Measurements from ENCODE around the gene TDRD12. TPM values are rescaled to one million over a fixed set of nuclear protein-coding genes. Genes with fewer than 3 reads are reported as not detected.

The TDRD12 gene
- total RNA-seq, 1 experiment from 2014 or later = 1.3 TPM

DNA sequence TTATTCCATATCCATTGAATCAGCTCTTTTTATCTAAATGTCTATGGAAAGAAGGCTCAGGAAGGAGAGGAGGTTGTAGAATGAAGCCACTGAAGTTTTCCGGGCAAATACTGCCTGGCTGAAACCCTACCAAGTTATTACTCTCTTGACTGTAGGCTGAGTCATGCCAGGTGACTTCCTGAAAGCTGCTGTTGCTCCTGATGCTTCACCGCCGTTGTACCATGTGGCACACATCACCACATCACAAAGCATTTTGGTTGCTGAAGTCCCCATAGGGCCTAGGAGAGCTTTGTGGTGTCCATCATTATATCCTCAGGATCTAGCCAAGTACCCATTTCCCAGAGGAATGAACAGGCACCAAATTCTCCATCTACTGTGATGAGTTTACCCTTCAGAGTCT is 11.1 kb upstream of the TDRD12 start:
- no peak overlapping the region for H3K27ac Mint-ChIP-seq
- no CpG with 5 or more reads among the region's 3 CpGs for WGBS (ENCODE audit: extremely low coverage, insufficient read length, low lambda C conversion rate)

More for the DNA sequence above, 11.1 kb upstream of the TDRD12 start:
- no peak overlapping the region for H2BK12ac ChIP-seq (ENCODE audit: insufficient read length, low read depth, low read length)
- H2BK15ac ChIP-seq (ENCODE audit: low read depth, low read length) = no peak overlapping the region
- H3K18ac ChIP-seq (ENCODE audit: insufficient read length, low read depth, low read length) = no peak overlapping the region
- no peaks in the 10 kb centered on the region for H3K79me1 ChIP-seq (ENCODE audit: insufficient read depth, low read depth, low read length, poor library complexity, severe bottlenecking)
- no peaks in the 10 kb centered on the region for H3K27me3 Mint-ChIP-seq (ENCODE audit: low read depth)
- peaks cover 12 to 13% of the 10 kb centered on the region in 2 experiments for H3K9me3 Mint-ChIP-seq
- H3K36me3 Mint-ChIP-seq (ENCODE audit: insufficient read depth in 1 of 3, low read depth in 3 of 3) = peaks cover 8 to 19% (median 15%) of the 10 kb centered on the region in 3 experiments
- H3K4me3 Mint-ChIP-seq = no peak overlapping the region
- TF ChIP-seq, protein P1, sequence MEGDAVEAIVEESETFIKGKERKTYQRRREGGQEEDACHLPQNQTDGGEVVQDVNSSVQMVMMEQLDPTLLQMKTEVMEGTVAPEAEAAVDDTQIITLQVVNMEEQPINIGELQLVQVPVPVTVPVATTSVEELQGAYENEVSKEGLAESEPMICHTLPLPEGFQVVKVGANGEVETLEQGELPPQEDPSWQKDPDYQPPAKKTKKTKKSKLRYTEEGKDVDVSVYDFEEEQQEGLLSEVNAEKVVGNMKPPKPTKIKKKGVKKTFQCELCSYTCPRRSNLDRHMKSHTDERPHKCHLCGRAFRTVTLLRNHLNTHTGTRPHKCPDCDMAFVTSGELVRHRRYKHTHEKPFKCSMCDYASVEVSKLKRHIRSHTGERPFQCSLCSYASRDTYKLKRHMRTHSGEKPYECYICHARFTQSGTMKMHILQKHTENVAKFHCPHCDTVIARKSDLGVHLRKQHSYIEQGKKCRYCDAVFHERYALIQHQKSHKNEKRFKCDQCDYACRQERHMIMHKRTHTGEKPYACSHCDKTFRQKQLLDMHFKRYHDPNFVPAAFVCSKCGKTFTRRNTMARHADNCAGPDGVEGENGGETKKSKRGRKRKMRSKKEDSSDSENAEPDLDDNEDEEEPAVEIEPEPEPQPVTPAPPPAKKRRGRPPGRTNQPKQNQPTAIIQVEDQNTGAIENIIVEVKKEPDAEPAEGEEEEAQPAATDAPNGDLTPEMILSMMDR (conservative IDR thresholded peaks at IDR 0.05) = no peak
- H3K23ac ChIP-seq (ENCODE audit: insufficient read length, low read depth, low read length) = no peak overlapping the region
- H4K20me1 ChIP-seq (ENCODE audit: control insufficient read depth, insufficient read depth, insufficient read length) = no peaks in the 10 kb centered on the region
- H2BK5ac ChIP-seq (ENCODE audit: insufficient read length, low read length) = no peak overlapping the region
- no peak overlapping the region for H2BK120ac ChIP-seq (ENCODE audit: low read depth, low read length, poor library complexity, severe bottlenecking)
- H3K4me1 Mint-ChIP-seq = 0 out of 4 replicates have a peak, but pooled peaks cover 0 to 2% of the 10 kb centered on the region in 2 experiments
- H3K79me2 ChIP-seq (ENCODE audit: insufficient read depth, low read length) = no peaks in the 10 kb centered on the region
- no peak overlapping the region for H2AFZ ChIP-seq (ENCODE audit: low read length)
- H4K91ac ChIP-seq (ENCODE audit: insufficient read length, low read depth, low read length) = no peak overlapping the region
- no peak overlapping the region for H3K4ac ChIP-seq (ENCODE audit: low read depth, low read length)
- no peak overlapping the region for H3K27ac ChIP-seq (ENCODE audit: insufficient read length, low read depth, low read length)
- no peak overlapping the region for H3K14ac ChIP-seq (ENCODE audit: insufficient read depth, low read length)
- no peaks in the 10 kb centered on the region for H3K4me1 ChIP-seq (ENCODE audit: insufficient read depth, low read length)
- H3K27me3 ChIP-seq (ENCODE audit: insufficient read depth, low read length) = no peaks in the 10 kb centered on the region
- H4K5ac ChIP-seq (ENCODE audit: insufficient read length, low read depth, low read length) = no peak overlapping the region
- no peak overlapping the region for H2BK20ac ChIP-seq (ENCODE audit: low read depth, low read length, poor library complexity, severe bottlenecking)
- H3K4me2 ChIP-seq (ENCODE audit: insufficient read depth, insufficient read length, low read length) = no peak overlapping the region
- no peak overlapping the region for H3K9ac ChIP-seq (ENCODE audit: extremely low read depth, insufficient read length, low read length)
- DNase-seq = no peak
- H3K9me3 ChIP-seq (ENCODE audit: control insufficient read depth, low read depth, low read length) = no peaks in the 10 kb centered on the region
- no peak overlapping the region for H4K8ac ChIP-seq (replicated peaks; ENCODE audit: insufficient read length, low read depth, low read length)
- H2AK5ac ChIP-seq (ENCODE audit: insufficient read length, low read length) = no peak overlapping the region
- H3K56ac ChIP-seq (ENCODE audit: insufficient read length, low read depth, low read length) = no peak overlapping the region
- H3T11ph ChIP-seq (ENCODE audit: low read length) = no peak overlapping the region
- no peaks in the 10 kb centered on the region for H3K23me2 ChIP-seq (ENCODE audit: insufficient read length, low read depth, low read length, poor library complexity, severe bottlenecking)

Data from H9 (cell line).